Glutamatergic neuron (in vitro differentiated cells): ENCODE measurements around the gene LGR6. TPM values are rescaled to one million over a fixed set of nuclear protein-coding genes. Genes with fewer than 3 reads are reported as not detected.

Experiments used
- DNase-seq: peaks from one replicate; pipeline ENCODE4 v3.0.0; 2022
- H3K27ac Mint-ChIP-seq: one replicate; pipeline ENCODE4 v1.8.0; 2020; ENCODE audit warnings: mild to moderate bottlenecking, mixed read lengths, inconsistent platforms; ENCODE audit not compliant: unreplicated experiment
- H3K27me3 Mint-ChIP-seq: one replicate; pipeline ENCODE4 v1.8.0; 2020; ENCODE audit warnings: mild to moderate bottlenecking, moderate library complexity, mixed read lengths, inconsistent platforms; ENCODE audit not compliant: unreplicated experiment
- H3K36me3 Mint-ChIP-seq: one replicate; pipeline ENCODE4 v1.8.0; 2020; ENCODE audit warnings: mild to moderate bottlenecking, mixed read lengths, inconsistent platforms; ENCODE audit not compliant: unreplicated experiment
- H3K4me1 Mint-ChIP-seq: one replicate; pipeline ENCODE4 v1.8.0; 2020; ENCODE audit warnings: mild to moderate bottlenecking, low read depth, mixed read lengths, inconsistent platforms; ENCODE audit not compliant: unreplicated experiment
- H3K4me3 Mint-ChIP-seq: one replicate; pipeline ENCODE4 v1.8.0; 2020; ENCODE audit warnings: mild to moderate bottlenecking, mixed read lengths, inconsistent platforms; ENCODE audit not compliant: unreplicated experiment
- H3K9me3 Mint-ChIP-seq: one replicate; pipeline ENCODE4 v1.8.0; 2020; ENCODE audit warnings: mild to moderate bottlenecking, moderate library complexity, mixed read lengths, inconsistent platforms; ENCODE audit not compliant: unreplicated experiment
- total RNA-seq: library from RNA; stranded (reverse); fragmentation: NEBNext Ultra II Directional; extraction: Animal tissue kit (Norgen Biotek cat#: 25700); gene quantifications from one replicate; pipeline ENCODE4 v1.2.1, GENCODE V29; 2021; ENCODE audit not compliant: unreplicated experiment
- TF ChIP-seq, protein P1 (sequence below): fragments of 200-600 bp; sonication (generic); IDR thresholded peaks from one replicate; pipeline ENCODE4 v1.5.0; 2021; ENCODE audit not compliant: partially characterized antibody, unreplicated experiment

The LGR6 gene
- total RNA-seq, 1 donor from 2014 or later = 0.37 TPM

DNA sequence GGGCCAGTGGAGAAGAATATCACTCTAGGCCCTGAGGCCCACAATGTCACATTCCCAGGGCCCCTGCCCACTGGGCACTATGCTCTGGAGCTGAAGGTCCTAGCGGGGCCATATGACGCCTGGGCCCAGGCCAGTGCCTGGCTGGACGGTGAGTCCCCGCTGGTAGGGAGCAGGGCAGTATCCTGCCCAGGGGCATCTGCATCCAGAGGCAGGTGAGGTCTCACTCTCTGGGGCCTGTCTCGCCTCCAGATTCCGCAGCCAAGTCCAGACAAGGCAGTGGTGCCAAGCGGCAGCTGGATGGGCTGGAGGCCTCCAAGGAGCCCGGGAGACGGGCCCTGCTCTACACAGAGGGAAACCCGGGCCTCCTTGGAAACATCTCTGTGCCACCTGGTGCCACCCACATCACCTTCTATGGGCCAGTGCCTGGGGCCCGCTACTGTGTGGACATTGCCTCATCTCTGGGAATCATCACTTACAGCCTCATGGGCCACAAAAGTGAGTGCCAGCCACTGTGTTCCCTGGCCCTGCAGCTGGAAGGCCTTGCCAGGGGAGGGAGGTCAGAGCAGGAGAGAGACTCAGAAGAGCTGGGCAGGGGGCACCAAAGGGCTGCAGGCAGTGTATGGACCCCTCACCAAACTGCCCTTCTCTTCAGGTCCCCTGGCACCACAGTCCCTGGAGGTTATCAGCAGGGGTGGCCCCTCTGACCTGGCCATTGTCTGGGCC, 22.1 kb upstream of the LGR6 start:
- TF ChIP-seq, protein P1, sequence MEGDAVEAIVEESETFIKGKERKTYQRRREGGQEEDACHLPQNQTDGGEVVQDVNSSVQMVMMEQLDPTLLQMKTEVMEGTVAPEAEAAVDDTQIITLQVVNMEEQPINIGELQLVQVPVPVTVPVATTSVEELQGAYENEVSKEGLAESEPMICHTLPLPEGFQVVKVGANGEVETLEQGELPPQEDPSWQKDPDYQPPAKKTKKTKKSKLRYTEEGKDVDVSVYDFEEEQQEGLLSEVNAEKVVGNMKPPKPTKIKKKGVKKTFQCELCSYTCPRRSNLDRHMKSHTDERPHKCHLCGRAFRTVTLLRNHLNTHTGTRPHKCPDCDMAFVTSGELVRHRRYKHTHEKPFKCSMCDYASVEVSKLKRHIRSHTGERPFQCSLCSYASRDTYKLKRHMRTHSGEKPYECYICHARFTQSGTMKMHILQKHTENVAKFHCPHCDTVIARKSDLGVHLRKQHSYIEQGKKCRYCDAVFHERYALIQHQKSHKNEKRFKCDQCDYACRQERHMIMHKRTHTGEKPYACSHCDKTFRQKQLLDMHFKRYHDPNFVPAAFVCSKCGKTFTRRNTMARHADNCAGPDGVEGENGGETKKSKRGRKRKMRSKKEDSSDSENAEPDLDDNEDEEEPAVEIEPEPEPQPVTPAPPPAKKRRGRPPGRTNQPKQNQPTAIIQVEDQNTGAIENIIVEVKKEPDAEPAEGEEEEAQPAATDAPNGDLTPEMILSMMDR = no peak

GRCh38 chr1:202172015-202172355, 21.6 kb upstream of the LGR6 start:
- no peak for DNase-seq
- H3K27ac Mint-ChIP-seq = no peak overlapping the region
- H3K36me3 Mint-ChIP-seq = no peaks in the 10 kb centered on the region
- H3K9me3 Mint-ChIP-seq = peaks cover 5% of the 10 kb centered on the region
- H3K27me3 Mint-ChIP-seq = peaks cover 5% of the 10 kb centered on the region
- H3K4me3 Mint-ChIP-seq = no peak overlapping the region
- H3K4me1 Mint-ChIP-seq = peaks cover 7% of the 10 kb centered on the region
- TF ChIP-seq, protein P1 = no peak

More for the DNA sequence above, 22.1 kb upstream of the LGR6 start:
- H3K9me3 Mint-ChIP-seq = peaks cover 5% of the 10 kb centered on the region
- peaks cover 7% of the 10 kb centered on the region for H3K4me1 Mint-ChIP-seq
- peaks cover 7% of the 10 kb centered on the region for H3K27me3 Mint-ChIP-seq
- H3K27ac Mint-ChIP-seq = no peak overlapping the region
- H3K36me3 Mint-ChIP-seq = no peaks in the 10 kb centered on the region
- no peak overlapping the region for H3K4me3 Mint-ChIP-seq
- DNase-seq = no peak

- H3K27me3 Mint-ChIP-seq = peaks cover 3% of the 10 kb centered on the region
- no peak overlapping the region for H3K27ac Mint-ChIP-seq
- H3K4me3 Mint-ChIP-seq = no peak overlapping the region
- TF ChIP-seq, protein P1 = no peak
- no peaks in the 10 kb centered on the region for H3K36me3 Mint-ChIP-seq
- peaks cover 6% of the 10 kb centered on the region for H3K9me3 Mint-ChIP-seq
- DNase-seq = no peak
- H3K4me1 Mint-ChIP-seq = no peaks in the 10 kb centered on the region
Observed at GRCh38 chr1:202173993-202174392, 19.6 kb upstream of the LGR6 start.

GRCh38 chr1:202176949-202177927, 16.4 kb upstream of the LGR6 start:
- Mint-ChIP-seq H3K4me3 (no peak overlapping the region), H3K4me1 (no peaks in the 10 kb centered on the region), H3K9me3 (peaks cover 6% of the 10 kb centered on the region), H3K27me3 (peaks cover 3% of the 10 kb centered on the region), H3K27ac (no peak overlapping the region), H3K36me3 (no peaks in the 10 kb centered on the region)
- TF ChIP-seq, protein P1 = no peak
- DNase-seq = no peak
